NT2/D1 (cell line): ENCODE measurements around the gene PBXIP1.

ENCODE experiments used
- DNase-seq: peaks from one replicate; pipeline ENCODE4 v3.0.0-alpha.2; 2011; ENCODE audit warnings: low read depth, low spot score
- H3K27me3 ChIP-seq: 2 replicates; pipeline ENCODE4 v1.6.0; 2011; ENCODE audit warnings: mild to moderate bottlenecking; ENCODE audit not compliant: insufficient read length, insufficient read depth
- H3K36me3 ChIP-seq: 2 replicates; pipeline ENCODE4 v1.6.1; 2011; ENCODE audit warnings: mild to moderate bottlenecking, low read length, mixed read lengths; ENCODE audit not compliant: insufficient read depth, insufficient read length
- H3K4me1 ChIP-seq: 2 replicates; pipeline ENCODE4 v1.5.1; 2011; ENCODE audit not compliant: insufficient read depth, insufficient read length
- H3K4me3 ChIP-seq: 2 replicates; pipeline ENCODE4 v1.5.1; 2011; ENCODE audit warnings: low read depth; ENCODE audit not compliant: insufficient read length
- H3K9ac ChIP-seq: 2 replicates; pipeline ENCODE4 v1.6.0; 2011; ENCODE audit warnings: low read depth; ENCODE audit not compliant: insufficient read length
- H3K9me3 ChIP-seq: 2 replicates; pipeline ENCODE4 v1.5.1; 2011; ENCODE audit warnings: mild to moderate bottlenecking, low read length; ENCODE audit not compliant: insufficient read depth
- SUZ12 ChIP-seq: IDR thresholded peaks from 2 replicates; pipeline ENCODE4 v1.6.1; 2011; ENCODE audit not compliant: insufficient read length, insufficient read depth; ENCODE audit errors: extremely low read depth
- YY1 ChIP-seq: IDR thresholded peaks from 2 replicates; pipeline ENCODE4 v1.6.1; 2011; ENCODE audit not compliant: insufficient read length, insufficient read depth
- ZNF274 ChIP-seq: IDR thresholded peaks from 2 replicates; pipeline ENCODE4 v1.6.1; 2011; ENCODE audit warnings: mild to moderate bottlenecking, low read depth, low read length

Gene PBXIP1, protein sequence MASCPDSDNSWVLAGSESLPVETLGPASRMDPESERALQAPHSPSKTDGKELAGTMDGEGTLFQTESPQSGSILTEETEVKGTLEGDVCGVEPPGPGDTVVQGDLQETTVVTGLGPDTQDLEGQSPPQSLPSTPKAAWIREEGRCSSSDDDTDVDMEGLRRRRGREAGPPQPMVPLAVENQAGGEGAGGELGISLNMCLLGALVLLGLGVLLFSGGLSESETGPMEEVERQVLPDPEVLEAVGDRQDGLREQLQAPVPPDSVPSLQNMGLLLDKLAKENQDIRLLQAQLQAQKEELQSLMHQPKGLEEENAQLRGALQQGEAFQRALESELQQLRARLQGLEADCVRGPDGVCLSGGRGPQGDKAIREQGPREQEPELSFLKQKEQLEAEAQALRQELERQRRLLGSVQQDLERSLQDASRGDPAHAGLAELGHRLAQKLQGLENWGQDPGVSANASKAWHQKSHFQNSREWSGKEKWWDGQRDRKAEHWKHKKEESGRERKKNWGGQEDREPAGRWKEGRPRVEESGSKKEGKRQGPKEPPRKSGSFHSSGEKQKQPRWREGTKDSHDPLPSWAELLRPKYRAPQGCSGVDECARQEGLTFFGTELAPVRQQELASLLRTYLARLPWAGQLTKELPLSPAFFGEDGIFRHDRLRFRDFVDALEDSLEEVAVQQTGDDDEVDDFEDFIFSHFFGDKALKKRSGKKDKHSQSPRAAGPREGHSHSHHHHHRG

DNA sequence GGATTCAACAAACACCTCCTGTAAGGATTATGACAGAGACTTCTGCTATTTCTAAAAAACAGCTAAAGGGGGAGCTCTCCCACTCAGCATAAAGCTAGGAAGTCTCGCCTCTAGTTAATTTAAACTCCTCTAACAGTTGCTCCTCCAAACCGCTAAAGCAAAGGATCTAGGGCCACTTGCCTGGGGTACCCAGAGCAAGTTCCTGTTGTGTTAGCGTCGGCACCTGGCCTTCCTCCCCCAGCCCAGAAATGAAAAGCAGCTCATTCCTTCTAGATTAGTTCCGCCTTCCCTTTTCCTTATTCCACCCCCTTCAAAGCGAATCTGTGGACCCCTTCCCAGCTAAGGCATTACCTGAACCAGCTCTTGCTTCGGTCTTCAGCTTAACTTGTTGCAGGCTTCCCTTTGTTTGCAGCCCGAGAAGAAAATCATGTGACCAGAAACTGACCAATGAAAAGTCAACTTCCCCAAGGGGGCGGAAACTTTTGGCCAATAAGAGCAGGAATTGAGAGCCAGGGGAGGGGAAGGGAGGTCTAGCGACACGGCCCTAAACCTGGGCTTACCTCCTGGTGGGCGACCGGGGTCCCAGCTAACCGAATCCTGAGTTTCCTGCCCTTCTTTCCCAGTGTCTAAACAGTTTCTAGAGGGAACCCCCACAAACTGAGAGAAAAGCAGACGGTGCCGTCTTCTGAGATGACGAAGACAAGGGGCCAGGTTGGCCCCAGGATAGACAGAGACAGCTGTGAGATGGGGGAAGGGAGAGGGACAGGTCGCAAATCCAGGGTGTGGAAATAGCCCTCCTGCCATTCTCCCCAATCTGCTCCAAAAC lies at the start of gene PBXIP1:
Gene PBXIP1 (minus strand): TSS at position 382 of the 826 bp plus-strand sequence. CDS start 2,378 bp downstream, outside the sequence.
- Histone ChIP-seq H3K36me3 (peaks cover 35% of the 10 kb centered on the region), H3K9ac (peak within 1 kb of the TSS; percentile 76), H3K27me3 (no peaks in the 10 kb centered on the region), H3K9me3 (no peaks in the 10 kb centered on the region; the same call in 1 of the 2 replicates), H3K4me1 (peaks cover 12% of the 10 kb centered on the region), H3K4me3 (peak within 1 kb of the TSS; percentile 65)
- DNase-seq = peak; percentile 98
- TF ChIP-seq SUZ12 = no peak
- TF ChIP-seq YY1 = no peak
- no peak for TF ChIP-seq ZNF274

DNA sequence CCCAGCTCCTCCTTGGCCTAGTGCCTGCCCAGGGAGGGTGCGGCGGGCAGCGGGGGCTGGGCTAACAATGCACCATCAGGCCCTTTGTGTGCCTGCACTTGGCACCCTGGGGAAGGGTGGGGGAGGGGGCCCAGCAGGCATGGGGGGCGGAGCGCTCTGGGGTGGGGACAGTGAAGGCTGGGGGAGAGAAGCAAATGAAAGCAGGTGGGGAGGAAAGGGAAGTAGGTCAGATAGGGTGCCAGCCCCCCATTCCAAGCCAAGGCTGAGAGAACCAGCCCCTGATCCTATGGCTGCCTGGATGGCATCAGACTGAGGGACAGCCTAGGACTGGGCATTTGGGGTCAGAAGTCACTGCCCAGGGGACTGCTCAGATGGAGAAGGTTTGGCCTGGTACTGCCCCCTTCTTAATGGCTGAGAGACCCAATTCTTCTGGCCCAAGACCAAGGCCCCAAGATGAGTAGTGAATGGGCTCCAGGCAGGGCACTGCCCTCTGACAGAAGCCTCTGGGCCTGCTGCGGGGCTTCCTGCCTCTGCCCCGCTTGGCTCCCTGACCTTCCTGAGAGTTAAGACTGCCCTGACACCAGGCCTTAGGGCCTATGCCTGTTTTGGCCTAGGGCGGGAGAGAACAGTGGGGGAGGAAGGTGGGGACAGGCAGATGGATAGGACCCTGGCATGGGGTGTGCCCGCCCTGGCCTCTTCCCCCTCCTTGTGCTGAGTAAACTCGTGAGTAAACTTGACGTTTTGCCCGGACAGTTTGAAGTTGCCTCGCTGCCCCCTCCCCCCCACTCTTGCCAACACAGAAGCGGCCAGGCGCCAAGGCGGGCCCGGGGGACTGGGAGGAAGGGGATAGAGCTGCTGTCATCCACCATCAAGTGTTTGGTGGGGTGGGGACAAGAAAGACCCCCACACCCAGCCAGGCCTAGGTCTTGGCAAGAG lies 49.4 kb upstream of the PBXIP1 start:
- H3K4me3 ChIP-seq = no peak overlapping the region

DNA sequence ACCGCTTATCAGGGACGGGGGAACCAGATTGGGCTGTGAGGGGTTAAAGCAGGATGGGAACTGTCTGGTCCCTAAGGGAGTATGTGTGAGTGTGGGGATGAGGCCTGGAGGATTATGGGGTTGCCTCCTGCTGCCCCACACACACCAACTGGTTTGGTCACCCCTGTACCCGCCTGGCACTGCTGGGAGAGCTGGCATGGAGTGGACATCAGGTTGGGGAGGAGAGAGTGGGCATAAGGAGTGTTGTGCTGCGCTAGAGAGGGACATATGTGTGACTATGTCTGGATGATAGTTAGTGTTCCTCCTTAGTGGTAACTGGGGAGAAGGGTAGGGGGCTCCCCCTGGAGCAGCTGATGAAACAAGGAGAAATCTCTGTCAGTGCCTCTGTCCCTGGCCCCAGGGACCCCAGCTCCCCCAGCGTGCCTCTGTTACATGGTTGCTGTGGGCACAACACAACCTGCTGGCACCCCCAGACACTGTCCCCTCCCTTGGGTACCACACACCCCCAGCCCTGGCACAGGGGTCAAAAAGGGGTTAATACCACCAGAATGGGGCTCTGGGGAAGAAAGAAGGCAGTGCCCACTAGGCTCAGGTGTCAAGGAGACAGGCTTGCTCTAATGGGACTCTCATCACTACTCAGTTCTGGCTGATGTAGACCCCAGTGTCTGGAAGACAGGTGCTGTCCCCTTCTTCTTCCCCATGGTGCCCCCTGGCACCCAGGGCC lies 48.6 kb upstream of the PBXIP1 start:
- Histone ChIP-seq H3K9ac (peak overlapping the region; percentile 71), H3K9me3 (no peaks in the 10 kb centered on the region), H3K4me3 (peak overlapping the region; percentile 55), H3K4me1 (peaks cover 18% of the 10 kb centered on the region), H3K36me3 (no peaks in the 10 kb centered on the region), H3K27me3 (no peaks in the 10 kb centered on the region)
- TF ChIP-seq SUZ12 (no peak), YY1 (no peak), ZNF274 (no peak)
- DNase-seq = no peak

More for the DNA sequence above, 49.4 kb upstream of the PBXIP1 start:
- TF ChIP-seq SUZ12 = no peak
- TF ChIP-seq YY1 = no peak
- no peak for TF ChIP-seq ZNF274
- H3K27me3 ChIP-seq = no peaks in the 10 kb centered on the region
- no peak for DNase-seq
- H3K4me1 ChIP-seq = peaks cover 23% of the 10 kb centered on the region
- no peaks in the 10 kb centered on the region for H3K36me3 ChIP-seq
- H3K9me3 ChIP-seq = no peaks in the 10 kb centered on the region
- peak overlapping the region; percentile 71 for H3K9ac ChIP-seq

DNA sequence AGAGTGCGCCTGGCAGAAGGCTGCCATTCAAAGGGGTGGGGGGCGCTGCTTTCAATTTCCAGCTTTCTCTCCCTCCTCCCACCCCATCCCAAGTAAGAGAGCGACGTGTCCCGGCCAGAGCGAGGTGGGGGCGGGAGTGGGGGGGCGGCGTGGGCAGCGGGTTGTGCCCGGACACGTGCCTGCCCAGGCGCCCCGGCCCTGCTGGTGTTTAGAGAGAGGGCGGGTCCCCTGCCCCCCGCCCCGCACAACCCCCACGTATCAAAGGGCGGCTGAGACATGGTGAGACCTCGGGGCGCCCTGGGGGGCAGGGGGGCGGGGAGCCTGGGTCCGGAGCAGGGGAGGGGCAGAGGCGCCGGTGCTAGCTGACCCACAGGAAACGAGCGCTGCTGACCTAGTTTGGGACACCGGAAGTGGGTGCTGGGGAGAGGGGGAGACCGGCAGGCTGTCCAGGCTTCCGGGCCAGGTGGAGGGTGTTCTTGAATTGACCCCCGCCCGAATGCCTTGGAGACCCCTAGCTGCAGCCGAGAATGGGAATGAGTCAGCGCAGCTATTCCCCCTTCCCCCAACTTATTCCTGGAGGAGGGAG lies 48.0 kb upstream of the PBXIP1 start:
- H3K9ac ChIP-seq = peak overlapping the region; percentile 71
- H3K36me3 ChIP-seq = no peaks in the 10 kb centered on the region
- H3K4me3 ChIP-seq = peak overlapping the region; percentile 55
- no peak for DNase-seq
- no peak for TF ChIP-seq ZNF274
- TF ChIP-seq YY1 = no peak
- no peak for TF ChIP-seq SUZ12
- H3K27me3 ChIP-seq = no peaks in the 10 kb centered on the region
- no peaks in the 10 kb centered on the region for H3K9me3 ChIP-seq
- peaks cover 15% of the 10 kb centered on the region for H3K4me1 ChIP-seq

DNA sequence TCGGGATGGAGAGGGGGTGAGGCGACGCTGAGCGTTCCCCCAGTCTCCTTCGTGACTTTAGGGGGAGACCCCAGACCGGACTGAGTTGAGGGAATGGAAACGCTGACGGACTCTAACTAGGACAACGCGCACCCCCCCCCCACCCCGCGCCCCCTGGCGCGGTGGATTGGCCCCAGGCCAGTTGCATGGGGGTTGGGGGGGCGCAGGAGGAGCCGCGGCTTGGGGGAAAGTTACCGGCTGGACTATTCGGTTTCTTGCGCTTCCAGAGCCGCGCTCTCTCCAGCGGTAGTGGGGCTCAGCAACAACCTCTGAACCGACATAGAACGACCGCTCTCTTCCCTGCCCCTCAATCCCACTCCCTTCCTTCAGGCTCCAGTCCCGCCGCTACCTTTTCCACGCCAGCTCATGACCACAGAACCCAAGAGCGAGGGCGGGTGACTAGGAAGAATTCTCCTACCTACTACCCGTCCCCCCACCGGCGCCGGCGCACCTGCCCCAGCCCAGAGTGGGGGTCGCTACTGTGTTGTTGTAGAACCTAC lies 47.4 kb upstream of the PBXIP1 start:
- Histone ChIP-seq H3K4me3 (peak overlapping the region; percentile 55), H3K9me3 (no peaks in the 10 kb centered on the region), H3K9ac (peak overlapping the region; percentile 71), H3K27me3 (no peaks in the 10 kb centered on the region), H3K4me1 (peaks cover 14% of the 10 kb centered on the region), H3K36me3 (no peaks in the 10 kb centered on the region)
- no peak for DNase-seq
- TF ChIP-seq SUZ12 = no peak
- no peak for TF ChIP-seq YY1
- TF ChIP-seq ZNF274 = no peak
